Measurements from ENCODE around the gene CLTA.

GRCh38 chr9:36213387-36213786, 22.7 kb downstream of the CLTA start:
- TF ChIP-seq CTCF (IDR thresholded peaks at IDR 0.05) (no peak), POLR2A (IDR thresholded peaks at IDR 0.05) (no peak), POLR2AphosphoS5 (IDR thresholded peaks at IDR 0.05) (no peak)

Data from gastroesophageal sphincter (tissue), 3 donors.